Vagina (tissue), 2 donors: ENCODE data around the gene STARD10.

Source experiments
- POLR2A ChIP-seq, 2 donors: fragments of 450-650 bp; IDR thresholded peaks; one replicate each; pipeline ENCODE4 v1.6.1; 2017; ENCODE audit warnings: antibody characterized with exemption in 2 of 2, mild to moderate bottlenecking in 2 of 2, moderate library complexity in 2 of 2
- TF ChIP-seq, protein P1 (sequence below), 3 experiments: fragments of 450-650 bp in 2 of 3; fragments of 200-600 bp in 1 of 3; sonication (generic) in 1 of 3; IDR thresholded peaks; one replicate each; pipeline ENCODE4 v1.5.1; 2017 to 2019; ENCODE audit warnings: antibody characterized with exemption in 3 of 3, mild to moderate bottlenecking in 2 of 3, moderate library complexity in 2 of 3

GRCh38 chr11:72782081-72782920 lies 11.5 kb downstream of the STARD10 start:
- TF ChIP-seq, protein P1, sequence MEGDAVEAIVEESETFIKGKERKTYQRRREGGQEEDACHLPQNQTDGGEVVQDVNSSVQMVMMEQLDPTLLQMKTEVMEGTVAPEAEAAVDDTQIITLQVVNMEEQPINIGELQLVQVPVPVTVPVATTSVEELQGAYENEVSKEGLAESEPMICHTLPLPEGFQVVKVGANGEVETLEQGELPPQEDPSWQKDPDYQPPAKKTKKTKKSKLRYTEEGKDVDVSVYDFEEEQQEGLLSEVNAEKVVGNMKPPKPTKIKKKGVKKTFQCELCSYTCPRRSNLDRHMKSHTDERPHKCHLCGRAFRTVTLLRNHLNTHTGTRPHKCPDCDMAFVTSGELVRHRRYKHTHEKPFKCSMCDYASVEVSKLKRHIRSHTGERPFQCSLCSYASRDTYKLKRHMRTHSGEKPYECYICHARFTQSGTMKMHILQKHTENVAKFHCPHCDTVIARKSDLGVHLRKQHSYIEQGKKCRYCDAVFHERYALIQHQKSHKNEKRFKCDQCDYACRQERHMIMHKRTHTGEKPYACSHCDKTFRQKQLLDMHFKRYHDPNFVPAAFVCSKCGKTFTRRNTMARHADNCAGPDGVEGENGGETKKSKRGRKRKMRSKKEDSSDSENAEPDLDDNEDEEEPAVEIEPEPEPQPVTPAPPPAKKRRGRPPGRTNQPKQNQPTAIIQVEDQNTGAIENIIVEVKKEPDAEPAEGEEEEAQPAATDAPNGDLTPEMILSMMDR (IDR thresholded peaks at IDR 0.05), result no peak
- no peak for TF ChIP-seq POLR2A (IDR thresholded peaks at IDR 0.05)
